LNCAP (cell line): ENCODE results near the gene NCBP1.

ENCODE experiments used
- TF ChIP-seq, protein P1 (sequence below): fragments of 450-650 bp; IDR thresholded peaks from 2 replicates; pipeline ENCODE4 v1.5.1; 2017; ENCODE audit warnings: mild to moderate bottlenecking

The NCBP1 gene, protein sequence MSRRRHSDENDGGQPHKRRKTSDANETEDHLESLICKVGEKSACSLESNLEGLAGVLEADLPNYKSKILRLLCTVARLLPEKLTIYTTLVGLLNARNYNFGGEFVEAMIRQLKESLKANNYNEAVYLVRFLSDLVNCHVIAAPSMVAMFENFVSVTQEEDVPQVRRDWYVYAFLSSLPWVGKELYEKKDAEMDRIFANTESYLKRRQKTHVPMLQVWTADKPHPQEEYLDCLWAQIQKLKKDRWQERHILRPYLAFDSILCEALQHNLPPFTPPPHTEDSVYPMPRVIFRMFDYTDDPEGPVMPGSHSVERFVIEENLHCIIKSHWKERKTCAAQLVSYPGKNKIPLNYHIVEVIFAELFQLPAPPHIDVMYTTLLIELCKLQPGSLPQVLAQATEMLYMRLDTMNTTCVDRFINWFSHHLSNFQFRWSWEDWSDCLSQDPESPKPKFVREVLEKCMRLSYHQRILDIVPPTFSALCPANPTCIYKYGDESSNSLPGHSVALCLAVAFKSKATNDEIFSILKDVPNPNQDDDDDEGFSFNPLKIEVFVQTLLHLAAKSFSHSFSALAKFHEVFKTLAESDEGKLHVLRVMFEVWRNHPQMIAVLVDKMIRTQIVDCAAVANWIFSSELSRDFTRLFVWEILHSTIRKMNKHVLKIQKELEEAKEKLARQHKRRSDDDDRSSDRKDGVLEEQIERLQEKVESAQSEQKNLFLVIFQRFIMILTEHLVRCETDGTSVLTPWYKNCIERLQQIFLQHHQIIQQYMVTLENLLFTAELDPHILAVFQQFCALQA

DNA sequence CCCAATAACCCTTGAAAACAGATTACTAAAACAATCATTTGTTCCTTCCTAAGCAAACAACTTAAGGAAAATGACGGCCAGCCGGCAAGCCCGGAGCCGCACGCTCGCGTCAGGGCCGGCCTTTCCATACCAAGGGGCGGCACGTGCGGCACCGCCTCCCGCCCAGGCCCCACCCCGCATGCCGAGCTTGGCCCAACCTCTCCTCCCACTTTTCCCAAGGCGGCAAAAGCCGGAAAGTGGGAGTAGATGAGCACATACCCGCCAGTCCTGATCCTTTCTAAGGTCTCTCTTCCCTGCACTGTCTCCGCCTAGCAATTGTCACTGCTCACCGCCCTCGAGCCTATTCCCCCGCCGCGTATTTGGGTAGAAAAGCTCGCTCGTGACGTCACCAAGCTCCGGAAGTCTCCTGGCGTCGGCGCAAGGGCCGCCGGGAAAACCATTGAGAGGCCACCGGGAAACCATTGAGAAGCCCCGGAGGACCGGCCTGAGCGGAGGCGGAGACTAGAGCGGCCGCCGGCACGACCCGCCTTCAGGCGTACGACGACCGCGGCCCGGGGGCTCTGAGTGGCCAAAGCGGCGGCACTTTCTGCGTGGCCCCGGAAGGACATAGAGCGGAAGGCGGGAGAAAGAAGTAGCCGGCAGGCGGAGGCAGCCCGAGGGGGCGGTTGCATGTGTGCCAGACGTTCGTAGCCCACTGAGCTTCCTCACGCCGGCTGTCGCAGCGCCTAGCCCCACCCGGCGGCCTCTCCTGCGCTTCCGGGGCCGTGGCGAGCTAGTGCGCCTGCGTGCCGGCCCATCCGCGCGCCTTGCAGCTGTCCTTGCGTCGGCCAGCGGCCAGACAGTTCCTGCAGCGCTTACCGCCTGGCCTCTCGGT is at the start of gene NCBP1, which contains the start of gene TSTD2:
NCBP1 (plus strand) TSS at position 837 of the 874 bp plus-strand sequence. CDS start 61 bp downstream, outside the sequence.
TSTD2 (minus strand) TSS at position 384 of the 874 bp plus-strand sequence. CDS start 5,806 bp downstream, outside the sequence.
- TF ChIP-seq, protein P1, sequence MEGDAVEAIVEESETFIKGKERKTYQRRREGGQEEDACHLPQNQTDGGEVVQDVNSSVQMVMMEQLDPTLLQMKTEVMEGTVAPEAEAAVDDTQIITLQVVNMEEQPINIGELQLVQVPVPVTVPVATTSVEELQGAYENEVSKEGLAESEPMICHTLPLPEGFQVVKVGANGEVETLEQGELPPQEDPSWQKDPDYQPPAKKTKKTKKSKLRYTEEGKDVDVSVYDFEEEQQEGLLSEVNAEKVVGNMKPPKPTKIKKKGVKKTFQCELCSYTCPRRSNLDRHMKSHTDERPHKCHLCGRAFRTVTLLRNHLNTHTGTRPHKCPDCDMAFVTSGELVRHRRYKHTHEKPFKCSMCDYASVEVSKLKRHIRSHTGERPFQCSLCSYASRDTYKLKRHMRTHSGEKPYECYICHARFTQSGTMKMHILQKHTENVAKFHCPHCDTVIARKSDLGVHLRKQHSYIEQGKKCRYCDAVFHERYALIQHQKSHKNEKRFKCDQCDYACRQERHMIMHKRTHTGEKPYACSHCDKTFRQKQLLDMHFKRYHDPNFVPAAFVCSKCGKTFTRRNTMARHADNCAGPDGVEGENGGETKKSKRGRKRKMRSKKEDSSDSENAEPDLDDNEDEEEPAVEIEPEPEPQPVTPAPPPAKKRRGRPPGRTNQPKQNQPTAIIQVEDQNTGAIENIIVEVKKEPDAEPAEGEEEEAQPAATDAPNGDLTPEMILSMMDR = no peak

DNA sequence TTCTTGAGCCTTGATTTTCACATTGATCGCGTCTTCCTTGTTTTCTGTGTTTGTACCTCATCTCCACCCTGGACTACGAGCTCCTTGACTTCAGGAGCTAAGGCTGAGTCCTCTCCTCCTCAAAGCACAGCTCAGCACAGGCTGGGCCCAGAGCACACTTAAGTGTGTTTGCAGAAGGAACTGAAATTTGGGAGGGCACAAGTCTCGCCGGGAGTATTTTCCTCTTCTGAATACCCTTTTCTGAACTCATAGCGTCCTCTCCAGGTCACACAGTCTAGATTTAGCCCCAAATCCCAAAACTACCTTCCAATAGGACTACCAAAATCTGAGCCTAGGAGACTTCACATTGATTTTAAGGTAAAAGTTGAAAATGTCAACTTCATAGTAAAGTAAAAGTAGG is 42.1 kb upstream of the NCBP1 start:
- TF ChIP-seq, protein P1 = no peak

DNA sequence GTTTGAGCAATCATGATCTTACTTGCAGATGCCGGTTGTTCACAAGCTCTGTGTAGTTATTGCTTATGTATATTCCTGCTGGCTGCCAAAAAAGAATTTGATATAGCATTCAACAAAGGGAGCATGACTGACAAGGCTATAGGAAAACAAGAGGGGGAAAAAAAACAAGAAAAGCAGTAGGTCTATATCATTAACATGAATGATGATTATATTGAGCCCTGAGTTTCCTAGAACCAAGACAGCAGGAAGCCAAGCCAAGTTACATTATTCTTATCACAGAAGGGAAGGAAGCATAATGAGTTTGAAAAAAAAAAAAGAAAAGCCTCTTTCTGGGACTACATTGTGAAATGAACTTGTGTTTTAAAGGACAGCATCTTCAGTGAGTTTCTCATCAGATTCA is 41.5 kb upstream of the NCBP1 start:
- TF ChIP-seq, protein P1 = no peak

DNA sequence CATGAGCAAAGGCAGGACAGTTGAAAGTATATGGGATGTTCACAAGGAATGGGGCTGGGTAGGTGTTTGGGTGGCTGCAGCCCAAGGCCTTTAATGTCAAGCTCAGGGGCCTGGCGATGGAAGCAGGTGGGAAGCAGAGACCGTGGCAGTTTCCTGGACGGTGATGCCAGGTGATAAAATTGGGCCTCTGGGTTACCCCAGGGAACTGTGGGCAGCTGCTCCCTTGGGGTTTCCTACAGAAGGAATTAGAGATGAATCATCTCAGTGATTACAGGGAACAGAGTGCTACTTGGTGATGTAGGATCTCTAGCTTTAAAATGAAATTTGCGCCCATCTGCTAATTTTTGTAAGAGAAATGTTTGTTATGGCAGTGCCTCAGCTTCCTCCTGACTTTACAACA is 39.7 kb upstream of the NCBP1 start:
- TF ChIP-seq, protein P1 = no peak

DNA sequence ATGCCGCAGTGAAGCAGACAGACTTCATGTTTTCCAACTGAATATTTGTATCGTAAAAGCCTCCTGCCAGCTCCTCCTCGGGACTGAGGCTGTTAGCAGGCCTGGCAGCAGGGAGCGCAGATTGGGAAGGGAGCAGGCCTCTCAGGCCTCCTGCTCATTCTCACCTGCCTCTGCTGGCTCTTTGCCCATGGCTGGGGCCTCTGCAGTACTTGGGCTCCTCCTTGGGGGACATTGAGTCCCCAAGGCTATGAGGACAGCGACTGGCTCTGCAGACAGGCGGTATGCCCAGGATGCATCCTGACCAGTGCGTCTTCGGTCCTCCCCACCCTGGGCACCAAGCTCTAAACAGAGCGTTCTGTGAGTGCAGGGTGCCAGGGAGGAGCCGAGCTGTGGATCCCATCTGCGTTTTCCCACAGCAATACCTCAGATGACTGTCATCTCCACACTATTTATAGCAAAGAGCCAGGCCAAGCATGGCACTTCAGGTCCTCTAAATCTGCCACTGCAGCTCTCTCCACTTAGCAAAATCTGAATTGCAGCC is 39.2 kb upstream of the NCBP1 start:
- TF ChIP-seq, protein P1 = no peak

DNA sequence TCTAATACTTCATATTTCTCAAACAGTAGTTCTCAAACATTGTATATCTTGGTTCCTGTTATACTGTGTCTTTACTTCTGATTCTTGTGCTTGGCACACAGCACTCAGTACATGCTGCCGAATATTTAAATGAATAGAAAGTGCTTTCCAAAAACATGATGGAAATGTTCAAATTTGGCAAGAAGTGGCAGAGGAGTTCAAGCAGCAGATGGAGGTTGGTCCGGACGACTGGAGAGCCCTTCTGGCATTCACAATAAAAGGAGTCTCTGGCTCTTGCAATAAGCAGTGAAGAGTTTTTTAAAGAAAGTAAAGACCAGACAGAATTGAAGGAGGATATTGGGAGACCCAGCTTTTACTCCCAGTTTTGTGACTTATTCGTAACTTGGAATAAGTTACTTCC is 36.7 kb upstream of the NCBP1 start:
- TF ChIP-seq, protein P1 = no peak
